Activated naive CD4-positive, alpha-beta T cell treated with anti-CD3 and anti-CD28 coated beads, Interleukin-2, amount 10 ng/mL, durations not matched to agents 7 days and 5 days (primary cell): ENCODE data around the gene SMAD2.
"Not testable (repeated sequence)": the region's sequence is repeated elsewhere in the genome, so short reads cannot be mapped to it uniquely, and the experiment has no call there.

Experiments
- CTCF ChIA-PET: fragments of 350-600 bp; sonication (Branson Sonifier 250); formaldehyde crosslinking; loops from one replicate; lab custom pipeline; 2021; ENCODE audit warnings: antibody characterized with exemption; lab: Charles Lee
- DNase-seq: peaks from one replicate; pipeline ENCODE4 v3.0.0-alpha.2; 2020
- H3K27ac Mint-ChIP-seq: one replicate; pipeline ENCODE4 v1.8.0; 2021; ENCODE audit warnings: mild to moderate bottlenecking, moderate library complexity, mixed read lengths
- H3K27me3 Mint-ChIP-seq: one replicate; pipeline ENCODE4 v1.8.0; 2021; ENCODE audit warnings: mild to moderate bottlenecking, mixed read lengths
- H3K36me3 Mint-ChIP-seq: one replicate; pipeline ENCODE4 v1.8.0; 2021; ENCODE audit warnings: mixed read lengths
- H3K4me1 Mint-ChIP-seq: one replicate; pipeline ENCODE4 v1.8.0; 2021; ENCODE audit warnings: mixed read lengths
- H3K4me3 Mint-ChIP-seq: one replicate; pipeline ENCODE4 v1.8.0; 2021; ENCODE audit warnings: mild to moderate bottlenecking, moderate library complexity, mixed read lengths
- H3K9me3 Mint-ChIP-seq: one replicate; pipeline ENCODE4 v1.8.0; 2021; ENCODE audit warnings: mixed read lengths

SMAD2 gene

DNA sequence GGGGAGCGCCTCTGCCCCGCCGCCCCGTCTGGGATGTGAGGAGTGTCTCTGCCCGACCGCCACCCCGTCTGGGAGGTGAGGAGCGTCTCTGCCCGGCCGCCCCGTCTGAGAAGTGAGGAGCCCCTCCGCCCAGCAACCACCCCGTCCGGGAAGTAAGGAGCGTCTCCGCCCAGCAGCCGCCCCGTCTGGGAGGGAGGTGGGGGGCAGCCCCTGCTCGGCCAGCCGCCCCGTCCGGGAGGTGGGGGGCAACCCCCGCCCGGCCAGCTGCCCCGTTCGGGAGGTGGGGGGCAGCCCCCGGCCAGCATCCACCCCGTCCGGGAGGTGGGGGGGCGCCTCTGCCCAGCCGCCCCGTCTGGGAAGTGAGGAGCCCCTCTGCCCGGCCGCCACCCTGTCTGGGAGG lies 102.4 kb downstream of the SMAD2 start:
- H3K27ac Mint-ChIP-seq, CTCF ChIA-PET, H3K27me3 Mint-ChIP-seq, H3K4me1 Mint-ChIP-seq, DNase-seq, H3K9me3 Mint-ChIP-seq, H3K4me3 Mint-ChIP-seq: not testable (repeated sequence)
- H3K36me3 Mint-ChIP-seq: peaks cover 40% of the 10 kb centered on the region

- Mint-ChIP-seq H3K4me3 (no peak overlapping the region), H3K9me3 (peaks cover 2% of the 10 kb centered on the region), H3K27ac (no peak overlapping the region), H3K27me3 (no peaks in the 10 kb centered on the region), H3K4me1 (no peaks in the 10 kb centered on the region), H3K36me3 (peaks cover 34% of the 10 kb centered on the region)
- DNase-seq: no peak
- CTCF ChIA-PET: interaction anchor here (0.7 kb wide), 1 partner anchor 78 kb away, joined by 3 read pairs; no protein-coding TSS in a partner anchor
Observed at GRCh38 chr18:47826157-47827074, 104.0 kb downstream of the SMAD2 start.

- no peak overlapping the region for H3K4me3 Mint-ChIP-seq
- H3K9me3 Mint-ChIP-seq: no peaks in the 10 kb centered on the region
- no peaks in the 10 kb centered on the region for H3K4me1 Mint-ChIP-seq
- peaks cover 11% of the 10 kb centered on the region for H3K36me3 Mint-ChIP-seq
- CTCF ChIA-PET: no interaction called here
- DNase-seq: no peak
- H3K27me3 Mint-ChIP-seq: no peaks in the 10 kb centered on the region
- H3K27ac Mint-ChIP-seq: no peak overlapping the region
Observed at GRCh38 chr18:47821314-47821713, 109.1 kb downstream of the SMAD2 start.

DNA sequence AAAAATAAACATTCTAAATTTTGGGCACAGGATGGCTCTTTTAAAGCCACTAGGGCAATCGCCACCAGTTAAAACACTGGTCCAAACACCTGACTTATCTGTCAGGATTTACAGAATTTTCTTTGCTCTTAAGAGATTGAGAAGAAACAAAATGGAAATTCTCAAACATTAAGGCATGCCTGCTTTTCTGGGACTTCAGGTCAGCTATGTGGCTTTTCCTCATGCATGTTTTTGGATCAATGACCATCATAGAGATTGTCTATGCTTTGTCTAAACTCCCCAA lies 112.7 kb downstream of the SMAD2 start:
- no peaks in the 10 kb centered on the region for H3K9me3 Mint-ChIP-seq
- H3K4me1 Mint-ChIP-seq: no peaks in the 10 kb centered on the region
- no peak for DNase-seq
- CTCF ChIA-PET: no interaction called here
- H3K27me3 Mint-ChIP-seq: no peaks in the 10 kb centered on the region
- H3K4me3 Mint-ChIP-seq: no peak overlapping the region
- no peak overlapping the region for H3K27ac Mint-ChIP-seq
- no peaks in the 10 kb centered on the region for H3K36me3 Mint-ChIP-seq

- CTCF ChIA-PET: interaction anchor here (0.8 kb wide), 1 partner anchor 959 kb away, joined by 3 read pairs; no protein-coding TSS in a partner anchor
- Mint-ChIP-seq H3K4me1 (no peaks in the 10 kb centered on the region), H3K27ac (no peak overlapping the region), H3K9me3 (no peaks in the 10 kb centered on the region), H3K27me3 (no peaks in the 10 kb centered on the region), H3K4me3 (no peak overlapping the region), H3K36me3 (no peaks in the 10 kb centered on the region)
- DNase-seq: no peak
Observed at GRCh38 chr18:47817017-47817794, 113.3 kb downstream of the SMAD2 start.

- CTCF ChIA-PET: no interaction called here
- Mint-ChIP-seq H3K27ac (no peak overlapping the region), H3K27me3 (no peaks in the 10 kb centered on the region), H3K36me3 (no peaks in the 10 kb centered on the region), H3K4me3 (no peak overlapping the region), H3K4me1 (no peaks in the 10 kb centered on the region), H3K9me3 (no peaks in the 10 kb centered on the region)
- no peak for DNase-seq
Observed at GRCh38 chr18:47815486-47816270, 114.8 kb downstream of the SMAD2 start.

DNA sequence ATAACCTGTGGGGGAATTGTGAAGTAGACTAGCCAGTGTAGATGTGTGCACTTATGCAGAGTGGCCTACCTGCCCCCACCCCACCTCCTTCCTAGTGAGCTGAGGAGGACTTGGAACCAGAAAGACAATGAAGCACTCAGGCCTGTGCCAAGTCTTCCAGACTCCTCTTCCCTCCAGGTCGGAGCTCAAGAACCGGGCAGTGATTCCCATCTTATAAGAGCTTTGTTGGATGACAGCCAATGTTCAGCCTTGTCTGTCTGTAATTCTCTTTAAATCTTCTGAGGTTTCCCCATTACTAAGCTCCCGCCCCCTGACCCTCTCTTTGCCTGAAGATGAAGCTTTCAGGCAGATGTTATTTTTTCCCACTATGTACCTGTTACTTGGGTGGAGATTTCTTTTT lies 121.0 kb downstream of the SMAD2 start:
- Mint-ChIP-seq H3K4me3 (no peak overlapping the region), H3K9me3 (no peaks in the 10 kb centered on the region), H3K36me3 (no peaks in the 10 kb centered on the region), H3K27me3 (peaks cover 4% of the 10 kb centered on the region), H3K4me1 (no peaks in the 10 kb centered on the region), H3K27ac (no peak overlapping the region)
- CTCF ChIA-PET: no interaction called here
- no peak for DNase-seq

DNA sequence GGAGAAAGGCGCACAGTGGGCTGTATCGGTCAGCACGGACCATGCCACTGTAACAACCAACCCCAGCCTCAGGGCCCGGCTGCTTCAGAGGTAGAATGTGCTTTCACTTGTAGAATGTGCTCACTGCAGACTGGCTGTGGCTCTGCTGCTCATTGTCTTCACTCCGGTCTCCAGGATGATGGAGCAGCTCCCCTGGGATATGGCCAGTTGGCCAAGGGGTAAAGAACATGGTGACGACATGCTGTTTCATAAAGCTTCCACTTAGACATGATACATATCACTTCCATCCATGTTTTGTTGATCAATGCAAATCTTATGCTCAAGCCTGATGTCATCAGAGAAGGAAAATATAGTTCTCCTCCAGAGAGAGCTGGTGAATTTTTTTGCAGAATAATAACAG lies 127.7 kb downstream of the SMAD2 start:
- no peaks in the 10 kb centered on the region for H3K36me3 Mint-ChIP-seq
- no peaks in the 10 kb centered on the region for H3K9me3 Mint-ChIP-seq
- no peak overlapping the region for H3K27ac Mint-ChIP-seq
- CTCF ChIA-PET: no interaction called here
- no peak overlapping the region for H3K4me3 Mint-ChIP-seq
- H3K4me1 Mint-ChIP-seq: no peaks in the 10 kb centered on the region
- DNase-seq: no peak
- H3K27me3 Mint-ChIP-seq: peaks cover 12% of the 10 kb centered on the region

DNA sequence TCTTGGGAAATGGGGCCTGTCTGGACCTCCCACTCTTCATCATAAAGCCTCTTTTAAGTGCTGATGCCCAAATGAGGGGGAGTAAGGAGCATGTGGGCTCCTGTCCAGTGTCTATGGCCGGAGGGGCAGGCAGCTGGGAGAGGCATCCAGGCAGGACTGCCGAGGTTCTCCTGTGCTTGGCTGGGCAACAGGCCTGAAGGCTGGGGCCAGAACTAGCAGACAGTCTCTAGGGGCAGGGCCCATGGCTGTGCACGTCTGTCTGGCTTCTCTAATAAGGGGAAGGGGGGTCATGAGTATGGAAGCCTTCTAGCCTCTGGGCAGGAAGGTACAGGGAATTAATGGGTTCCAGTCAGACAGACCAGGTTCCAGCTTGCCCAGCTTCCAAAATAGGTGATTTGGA lies 128.6 kb downstream of the SMAD2 start:
- CTCF ChIA-PET: no interaction called here
- Mint-ChIP-seq H3K27me3 (peaks cover 12% of the 10 kb centered on the region), H3K27ac (no peak overlapping the region), H3K4me3 (no peak overlapping the region), H3K36me3 (no peaks in the 10 kb centered on the region), H3K9me3 (no peaks in the 10 kb centered on the region), H3K4me1 (no peaks in the 10 kb centered on the region)
- no peak for DNase-seq

DNA sequence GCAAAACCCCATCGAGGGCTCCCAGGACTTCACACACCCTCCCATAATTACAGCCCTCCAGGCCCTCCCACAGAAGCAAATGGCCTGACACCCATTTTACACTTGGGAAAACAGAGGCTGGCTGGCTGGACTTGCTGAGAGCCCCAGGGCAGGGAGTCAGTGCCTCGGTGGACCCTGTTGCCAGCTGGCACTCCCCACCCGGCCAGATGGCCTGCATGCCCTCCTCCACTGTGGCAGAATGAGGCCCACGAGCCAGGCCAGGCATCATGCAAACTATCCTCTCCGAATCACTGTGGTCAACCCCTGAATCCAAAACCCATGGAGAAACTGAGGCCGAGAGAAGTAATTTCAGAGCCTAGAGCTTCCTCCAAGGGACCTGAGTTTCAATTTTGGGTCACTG lies 129.7 kb downstream of the SMAD2 start:
- peaks cover 16% of the 10 kb centered on the region for H3K27me3 Mint-ChIP-seq
- no peak for DNase-seq
- no peak overlapping the region for H3K4me3 Mint-ChIP-seq
- no peaks in the 10 kb centered on the region for H3K9me3 Mint-ChIP-seq
- CTCF ChIA-PET: no interaction called here
- no peaks in the 10 kb centered on the region for H3K4me1 Mint-ChIP-seq
- no peaks in the 10 kb centered on the region for H3K36me3 Mint-ChIP-seq
- no peak overlapping the region for H3K27ac Mint-ChIP-seq

- H3K36me3 Mint-ChIP-seq: no peaks in the 10 kb centered on the region
- H3K9me3 Mint-ChIP-seq: no peaks in the 10 kb centered on the region
- peaks cover 19% of the 10 kb centered on the region for H3K27me3 Mint-ChIP-seq
- DNase-seq: no peak
- H3K4me3 Mint-ChIP-seq: no peak overlapping the region
- no peaks in the 10 kb centered on the region for H3K4me1 Mint-ChIP-seq
- CTCF ChIA-PET: no interaction called here
- H3K27ac Mint-ChIP-seq: no peak overlapping the region
Observed at GRCh38 chr18:47800248-47800647, 130.2 kb downstream of the SMAD2 start.

- no peak overlapping the region for H3K27ac Mint-ChIP-seq
- H3K9me3 Mint-ChIP-seq: no peaks in the 10 kb centered on the region
- DNase-seq: no peak
- CTCF ChIA-PET: no interaction called here
- peaks cover 15% of the 10 kb centered on the region for H3K27me3 Mint-ChIP-seq
- H3K4me1 Mint-ChIP-seq: no peaks in the 10 kb centered on the region
- no peak overlapping the region for H3K4me3 Mint-ChIP-seq
- no peaks in the 10 kb centered on the region for H3K36me3 Mint-ChIP-seq
Observed at GRCh38 chr18:47799376-47799775, 131.1 kb downstream of the SMAD2 start.

DNA sequence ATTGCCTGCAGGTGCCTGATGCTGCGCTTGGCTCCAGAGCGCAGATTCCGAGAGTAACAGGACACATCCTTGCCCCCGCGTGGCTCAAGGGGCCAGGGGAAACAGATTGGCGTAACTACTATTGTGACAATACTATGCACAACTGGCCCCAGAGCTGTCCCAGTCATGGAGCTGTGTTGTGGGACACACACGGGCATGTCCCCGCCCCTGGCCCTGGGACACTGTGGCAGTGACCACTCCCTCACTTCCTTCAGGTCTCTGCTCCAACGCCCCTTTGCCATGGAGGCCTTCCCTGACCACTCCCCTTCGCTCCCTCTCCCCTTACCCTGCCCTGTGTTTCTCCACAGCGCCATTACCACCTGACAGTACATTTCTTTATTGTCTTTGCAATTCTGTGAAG lies 132.1 kb downstream of the SMAD2 start:
- no peaks in the 10 kb centered on the region for H3K4me1 Mint-ChIP-seq
- no peaks in the 10 kb centered on the region for H3K9me3 Mint-ChIP-seq
- H3K36me3 Mint-ChIP-seq: no peaks in the 10 kb centered on the region
- no peak overlapping the region for H3K27ac Mint-ChIP-seq
- no peak overlapping the region for H3K4me3 Mint-ChIP-seq
- CTCF ChIA-PET: no interaction called here
- no peak for DNase-seq
- peaks cover 20% of the 10 kb centered on the region for H3K27me3 Mint-ChIP-seq

DNA sequence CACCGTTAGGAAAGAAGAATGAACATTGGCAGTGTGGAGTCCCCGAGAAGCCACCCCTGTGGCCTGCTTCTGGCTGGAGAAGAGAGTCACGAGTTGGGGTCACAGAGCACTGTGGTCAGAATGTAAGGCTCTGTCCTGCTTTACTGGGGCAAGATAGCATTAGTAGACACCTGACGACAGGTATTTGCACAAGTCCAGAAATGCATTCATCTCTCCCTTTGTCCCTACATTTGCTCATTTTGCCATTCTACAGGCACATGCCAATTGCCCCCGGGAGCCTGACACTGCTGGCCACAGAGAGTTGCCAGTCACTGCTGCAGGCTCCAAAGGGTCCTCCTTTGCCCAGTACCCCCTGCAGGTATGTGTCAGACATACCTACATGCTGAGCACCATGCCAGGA lies 133.3 kb downstream of the SMAD2 start:
- peaks cover 17% of the 10 kb centered on the region for H3K27me3 Mint-ChIP-seq
- no peaks in the 10 kb centered on the region for H3K9me3 Mint-ChIP-seq
- no peak overlapping the region for H3K4me3 Mint-ChIP-seq
- no peaks in the 10 kb centered on the region for H3K4me1 Mint-ChIP-seq
- CTCF ChIA-PET: no interaction called here
- H3K27ac Mint-ChIP-seq: no peak overlapping the region
- no peaks in the 10 kb centered on the region for H3K36me3 Mint-ChIP-seq
- no peak for DNase-seq
